Right lobe of liver (tissue), 4 donors: Measurements from ENCODE around the gene MCEE.

ENCODE experiments used
- CTCF ChIP-seq, 4 donors: fragments of 200-600 bp in 3 of 4; fragments of 450-650 bp in 1 of 4; IDR thresholded peaks; one replicate each; pipeline versions ENCODE4 v1.5.1 to v1.8.0; 2016 to 2022; ENCODE audit warnings: antibody characterized with exemption in 4 of 4, mild to moderate bottlenecking in 2 of 4
- POLR2A ChIP-seq: fragments of 450-650 bp; IDR thresholded peaks from one replicate; pipeline ENCODE4 v1.6.1; 2017; ENCODE audit warnings: antibody characterized with exemption, mild to moderate bottlenecking
- donor health status: DM: no; HTN: no; CAD: no.
- donor health status: DM: no; HTN: no; CAD: no.
- donor health status: DM: no; HTN: yes; CAD: no.

- TF ChIP-seq CTCF (IDR thresholded peaks at IDR 0.05) (no peak), POLR2A (no peak)
Measured at GRCh38 chr2:71156573-71156972, 26.5 kb upstream of the MCEE start.
